Activated CD4-positive, alpha-beta T cell treated with anti-CD3 and anti-CD28 coated beads for 24 hours (primary cell): ENCODE data around the gene STON1.
"Not testable (repeated sequence)": the region's sequence is repeated elsewhere in the genome, so short reads cannot be mapped to it uniquely, and the experiment has no call there.

Experiments
- DNase-seq, 2 donors: peaks; one replicate each; pipeline ENCODE4 v3.0.0-alpha.2; 2020; ENCODE audit warnings: low read depth in 2 of 2

STON1 gene

DNA sequence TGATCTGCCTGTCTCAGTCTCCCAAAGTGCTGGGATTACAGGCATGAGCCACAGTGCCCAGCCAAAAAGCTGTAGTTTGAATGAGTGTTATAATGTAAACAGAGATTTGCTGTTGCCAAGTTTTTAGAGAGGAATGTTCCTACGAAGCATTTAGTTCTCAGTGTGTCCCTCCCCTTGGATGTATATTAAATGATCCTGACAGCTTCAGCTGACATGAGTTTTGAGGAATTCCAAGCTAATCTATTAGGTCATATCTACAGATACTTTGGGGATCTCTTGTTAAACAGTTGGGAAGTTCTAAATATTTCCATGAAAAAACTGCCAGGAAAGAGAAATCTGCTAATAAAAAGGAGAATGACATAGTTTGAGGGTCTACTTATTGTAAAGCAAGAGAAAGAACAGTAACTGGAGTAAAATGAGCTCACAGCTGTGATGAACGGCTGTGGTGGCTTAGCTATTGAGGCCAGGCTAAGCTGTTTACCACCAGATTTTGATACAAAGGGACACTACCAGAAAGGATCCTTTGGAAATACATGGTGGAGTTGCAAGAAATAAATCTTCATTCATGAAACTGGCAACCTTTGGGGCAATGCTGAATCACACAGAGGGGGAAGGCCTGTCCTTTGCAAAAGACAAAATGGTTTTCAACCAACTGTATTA is 2.6 kb upstream of the STON1 start:
- DNase-seq = no peak

DNA sequence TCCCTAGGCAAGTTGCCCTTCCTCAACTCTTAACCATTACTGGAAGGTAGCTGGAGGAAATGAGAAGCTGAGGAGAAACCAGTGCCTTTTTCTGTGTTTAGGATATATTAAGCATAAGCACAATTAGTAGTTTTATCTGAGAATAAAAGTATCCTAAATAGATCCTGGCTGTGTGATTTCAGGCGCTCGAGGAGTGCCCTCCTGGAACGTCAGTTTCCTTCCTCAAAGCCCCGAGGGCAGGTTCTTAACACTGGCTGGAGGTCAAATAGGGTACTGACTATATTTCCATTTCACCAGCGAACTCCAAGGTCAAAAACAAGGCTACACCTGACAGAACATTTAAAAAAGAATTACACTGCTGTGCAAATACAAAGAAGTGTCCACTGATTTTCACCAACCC is 1.5 kb upstream of the STON1 start:
- DNase-seq = no peak

DNA sequence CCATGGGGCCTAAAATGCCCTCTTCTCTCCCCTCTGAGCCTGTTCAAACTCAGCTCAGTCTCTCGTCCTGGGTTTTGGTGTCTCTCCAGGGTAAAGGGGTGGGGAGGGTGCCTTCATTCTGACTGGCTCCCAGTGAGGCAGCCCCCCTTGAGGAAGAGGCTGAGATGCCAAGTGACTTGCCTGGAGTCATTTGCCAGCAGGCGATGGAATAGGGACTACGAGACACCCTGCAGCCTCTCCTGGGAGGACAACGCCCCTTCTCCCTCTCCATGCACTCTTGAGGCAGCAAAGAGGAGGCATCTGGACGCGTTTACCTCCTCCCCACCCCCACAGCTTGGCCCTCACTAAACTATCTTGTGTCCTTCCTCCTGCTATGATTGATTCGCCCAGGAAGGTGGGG is 760 bp upstream of the STON1 start:
- no peak for DNase-seq

DNA sequence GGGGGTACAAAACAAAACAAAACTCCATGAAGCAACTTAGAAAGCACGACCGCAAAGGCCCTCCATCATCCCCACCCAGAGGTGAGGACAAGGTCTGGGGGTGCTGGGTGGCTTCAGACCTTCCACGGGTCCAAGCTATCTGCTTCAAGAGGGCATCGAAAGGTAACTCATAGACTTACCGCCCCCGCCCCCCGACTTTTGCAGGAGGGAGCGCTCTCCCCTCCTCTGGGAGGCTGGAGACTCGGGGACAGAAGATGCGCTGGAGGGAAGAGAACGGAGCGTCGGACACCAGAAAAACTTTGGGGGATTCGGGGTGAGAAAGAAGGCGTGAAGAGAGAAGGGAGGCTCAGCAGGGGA is 300 bp upstream of the STON1 start:
- no peak for DNase-seq

DNA sequence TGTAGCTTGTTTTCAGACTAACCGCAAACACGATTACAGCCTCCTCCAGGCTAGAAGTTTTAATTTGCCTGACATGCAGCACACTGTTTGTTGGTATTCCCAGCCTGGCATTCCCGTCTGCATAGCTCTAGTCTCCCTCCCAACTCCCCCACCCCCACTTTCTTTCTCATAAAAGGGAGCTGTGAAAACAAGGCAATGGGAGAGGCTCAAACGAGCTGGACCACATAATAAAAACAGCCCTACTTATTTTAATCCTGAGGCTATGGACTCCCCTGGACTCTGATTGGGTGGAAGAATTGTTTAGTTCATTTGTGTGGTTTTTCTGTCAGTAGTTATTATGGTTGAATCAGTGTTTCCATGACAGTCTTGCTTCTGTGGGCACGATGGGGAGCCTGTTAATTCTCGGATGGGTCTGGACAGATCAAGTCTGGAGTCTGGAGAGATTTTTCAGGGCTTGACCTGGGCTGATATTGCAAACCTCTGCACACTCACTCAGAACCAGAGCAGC is 1.2 kb downstream of the STON1 start:
- no peak for DNase-seq

DNA sequence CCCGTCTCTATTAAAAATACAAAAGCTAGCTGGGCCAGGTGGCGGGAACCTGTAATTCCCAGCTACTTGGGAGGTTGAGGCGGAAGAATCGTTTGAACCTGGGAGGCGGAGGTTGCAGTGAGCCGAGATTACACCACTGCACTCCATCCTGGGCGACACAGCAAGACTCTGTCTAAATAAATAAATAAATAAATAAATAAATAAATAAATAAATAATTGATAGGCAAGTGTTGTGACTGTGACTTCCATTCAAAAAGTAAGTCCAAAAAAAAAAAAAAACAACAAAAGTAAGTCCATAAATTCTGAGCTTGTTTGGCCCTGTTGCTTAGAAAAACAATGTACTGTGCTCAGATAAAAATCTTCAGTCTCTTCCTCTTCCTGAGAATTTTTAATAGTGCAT is 2.2 kb downstream of the STON1 start:
- no peak for DNase-seq

DNA sequence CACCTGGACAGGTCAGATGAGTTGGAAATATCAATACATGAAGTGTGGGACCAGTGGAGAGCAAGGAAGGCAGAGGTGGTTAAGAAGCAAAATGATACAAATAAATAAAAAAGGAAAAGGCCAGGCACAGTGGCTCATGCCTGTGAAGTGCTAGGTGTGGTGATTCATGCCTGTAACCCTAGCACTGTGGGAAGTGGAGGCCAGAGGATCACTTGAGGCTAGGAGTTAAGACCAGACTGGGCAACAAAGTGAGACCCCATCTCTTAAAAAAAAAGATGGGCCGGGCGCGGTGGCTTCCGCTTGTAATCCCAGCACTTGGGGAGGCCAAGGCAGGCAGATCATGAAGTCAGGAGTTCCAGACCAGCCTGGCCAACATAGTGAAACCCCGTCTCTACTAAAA is 2.9 kb downstream of the STON1 start:
- no peak for DNase-seq

DNA sequence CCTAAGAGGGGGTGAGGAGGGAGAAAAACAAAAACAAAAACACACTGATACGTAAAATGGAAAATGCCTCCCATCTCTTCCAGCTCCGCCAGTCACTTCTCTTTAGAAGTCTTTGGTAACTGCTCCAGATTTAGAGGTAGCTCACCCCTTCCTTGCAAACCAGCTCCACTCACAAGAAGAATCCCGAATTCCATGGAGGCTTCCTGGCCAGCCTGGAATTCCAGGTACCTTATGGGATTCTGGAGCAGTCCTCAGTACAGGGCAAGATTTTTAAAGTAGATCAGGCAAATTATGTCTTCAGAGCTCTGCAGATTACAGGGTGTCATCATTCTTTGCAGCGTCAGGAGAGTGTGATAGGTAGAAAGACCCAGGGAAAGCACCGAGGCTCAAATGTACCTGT is 4.8 kb downstream of the STON1 start:
- DNase-seq = no peak

DNA sequence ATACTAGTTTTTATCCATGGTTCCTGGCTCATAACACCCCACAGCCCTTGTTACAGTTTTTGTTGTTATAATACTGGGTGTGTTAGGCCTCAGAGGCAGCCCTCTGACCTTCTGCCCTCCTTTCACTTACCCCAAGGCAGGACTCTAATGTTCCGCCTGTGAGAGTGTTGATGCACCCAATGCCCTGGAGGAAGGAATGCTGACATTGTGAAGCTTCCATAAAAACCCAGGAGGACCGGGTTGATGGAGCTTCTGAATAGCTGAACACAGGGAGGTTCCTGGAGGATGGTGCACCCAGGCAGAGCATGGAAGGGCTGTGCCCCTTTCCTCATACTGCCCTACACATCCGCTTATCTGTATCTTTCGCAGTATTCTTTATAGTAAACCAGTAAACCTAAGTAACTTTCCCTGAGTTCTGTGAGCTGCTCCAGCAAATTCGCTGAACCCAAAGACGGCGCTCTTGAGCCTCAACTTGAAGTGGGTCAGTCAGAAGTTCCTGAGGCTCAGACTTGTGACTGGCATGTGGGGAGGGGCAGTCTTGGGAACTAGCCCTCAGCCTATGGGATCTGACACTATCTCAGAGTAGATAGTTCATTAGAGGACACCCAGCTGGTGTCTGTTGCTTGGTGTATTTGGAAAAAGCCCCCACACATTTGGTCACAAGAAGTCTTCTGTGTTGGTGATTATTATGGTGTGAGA is 10.4 kb downstream of the STON1 start:
- no peak for DNase-seq

DNA sequence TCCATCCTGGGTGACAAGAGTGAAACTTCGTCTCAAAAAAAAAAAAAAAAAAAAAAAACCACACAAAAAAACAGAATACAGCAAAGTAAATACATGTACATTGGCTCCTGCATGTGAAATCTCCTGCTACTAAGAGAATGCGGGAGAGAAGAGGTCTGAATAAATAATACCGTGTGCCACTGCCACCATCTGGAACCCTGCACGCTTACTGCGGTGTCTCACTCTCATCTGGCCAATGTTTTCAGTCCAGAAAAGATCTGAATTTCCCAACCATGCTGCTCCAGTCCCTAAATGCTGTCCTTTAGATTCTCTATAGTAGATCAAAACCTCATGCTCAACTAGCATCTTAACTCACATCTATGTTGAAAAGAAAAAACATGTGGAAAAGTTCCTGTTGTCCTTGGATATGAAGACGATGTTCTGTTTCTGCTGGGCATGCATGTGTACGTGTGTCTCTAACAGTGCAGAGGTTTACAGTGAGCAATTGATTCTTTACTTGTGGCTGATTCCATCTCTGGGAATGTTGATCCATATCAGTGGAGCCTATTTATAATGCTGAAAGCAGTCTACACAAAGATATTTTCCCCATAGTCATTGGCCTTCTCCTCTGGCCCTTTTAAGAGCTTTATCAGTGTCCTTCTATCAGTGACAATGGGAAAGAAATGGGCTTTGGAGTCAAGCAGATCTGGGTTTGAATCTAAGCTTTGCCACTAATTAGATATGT is 11.9 kb downstream of the STON1 start:
- no peak for DNase-seq

DNA sequence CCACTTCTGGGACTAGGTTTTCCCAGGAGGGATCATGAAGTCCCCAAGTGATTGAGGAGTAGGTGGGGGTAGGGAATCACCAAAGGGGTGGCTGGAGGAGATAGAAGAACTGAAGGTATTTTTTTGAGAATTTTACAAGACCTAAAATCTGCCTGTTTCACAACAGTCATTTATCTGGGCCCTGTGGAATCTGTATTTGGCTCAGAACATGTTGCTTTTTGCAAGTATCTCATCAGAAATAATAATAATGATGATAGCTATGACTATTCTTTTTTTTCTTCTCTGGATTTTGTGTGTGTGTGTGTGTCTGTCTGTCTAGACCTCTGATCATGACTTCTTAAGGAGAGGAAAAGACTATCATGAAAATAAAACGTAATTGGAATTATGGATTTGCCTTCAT is 13.9 kb downstream of the STON1 start:
- DNase-seq = no peak

DNA sequence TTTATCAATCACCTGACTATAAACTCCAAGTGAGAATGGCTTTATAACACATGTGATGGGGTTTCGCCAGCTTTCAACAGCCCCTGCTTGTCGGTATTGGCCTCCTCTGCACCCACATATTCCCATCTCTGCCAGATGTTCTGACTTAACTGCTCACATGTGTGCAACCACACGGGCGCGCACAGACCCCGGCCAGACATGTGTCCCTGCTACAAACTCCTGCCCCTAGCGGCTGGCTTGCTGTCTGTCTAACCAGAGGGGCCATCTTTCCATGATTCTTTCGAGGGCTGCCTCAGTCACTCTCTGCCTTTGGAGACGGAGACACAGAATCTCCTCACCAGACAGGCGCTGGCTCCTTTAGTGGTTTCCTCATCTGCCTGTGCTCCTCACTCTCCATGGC is 15.3 kb downstream of the STON1 start:
- DNase-seq = no peak

DNA sequence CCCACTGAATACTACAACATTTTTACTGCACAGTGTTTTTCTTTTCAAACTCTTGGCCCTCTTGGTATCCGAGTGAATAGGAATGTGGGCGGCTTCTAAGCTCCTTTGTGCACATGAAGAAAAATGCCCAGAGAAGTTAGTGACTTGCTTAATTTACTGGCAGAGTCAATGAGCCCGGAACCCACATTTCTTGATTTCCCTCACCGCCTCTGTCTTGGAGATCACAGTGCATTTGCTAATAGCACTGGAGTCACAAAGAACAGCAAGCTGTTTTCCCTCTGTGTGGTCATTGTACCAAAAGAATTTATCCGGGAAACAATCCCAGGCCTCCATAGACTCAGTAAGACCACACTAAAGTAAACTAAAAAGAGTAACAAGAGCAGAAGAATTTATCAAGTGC is 18.9 kb downstream of the STON1 start:
- DNase-seq = no peak

DNA sequence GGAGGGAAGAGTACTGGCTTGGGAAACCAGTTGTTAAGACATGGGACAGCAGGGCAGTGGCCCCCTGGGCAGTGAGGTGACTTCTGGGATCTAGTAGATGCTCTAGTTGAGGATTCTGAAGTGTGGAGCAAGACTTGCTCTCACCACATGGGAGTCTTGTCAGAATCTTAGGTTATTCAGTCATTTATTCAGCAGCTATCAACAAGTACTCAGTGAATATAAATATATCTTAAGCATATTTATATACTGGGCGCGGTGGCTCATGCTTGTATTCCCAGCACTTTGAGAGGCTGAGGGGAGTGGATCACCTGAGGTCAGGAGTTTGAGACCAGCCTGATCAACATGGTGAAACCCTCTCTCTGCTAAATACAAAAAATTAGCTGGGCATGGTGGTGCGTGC is 20.0 kb downstream of the STON1 start:
- DNase-seq = no peak

DNA sequence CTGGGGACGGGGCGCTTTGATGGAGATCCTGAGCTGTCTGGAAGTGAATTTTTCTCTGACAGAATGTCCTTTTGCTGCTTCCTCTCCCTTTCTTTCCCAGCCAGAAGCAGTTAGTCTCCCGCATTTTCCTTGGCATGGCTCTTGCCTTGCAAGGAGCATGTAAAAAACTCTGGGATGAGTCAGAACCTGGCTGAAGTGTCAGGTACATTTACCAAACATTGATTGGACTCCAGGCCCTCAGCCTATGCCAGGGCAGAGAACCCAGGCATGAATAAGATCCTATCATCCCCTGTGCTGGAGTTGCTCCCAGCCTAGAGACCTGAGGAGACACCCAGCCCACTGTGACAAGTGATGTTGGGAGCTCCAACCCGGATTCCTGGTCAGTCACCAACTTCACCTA is 21.6 kb downstream of the STON1 start:
- DNase-seq = no peak

DNA sequence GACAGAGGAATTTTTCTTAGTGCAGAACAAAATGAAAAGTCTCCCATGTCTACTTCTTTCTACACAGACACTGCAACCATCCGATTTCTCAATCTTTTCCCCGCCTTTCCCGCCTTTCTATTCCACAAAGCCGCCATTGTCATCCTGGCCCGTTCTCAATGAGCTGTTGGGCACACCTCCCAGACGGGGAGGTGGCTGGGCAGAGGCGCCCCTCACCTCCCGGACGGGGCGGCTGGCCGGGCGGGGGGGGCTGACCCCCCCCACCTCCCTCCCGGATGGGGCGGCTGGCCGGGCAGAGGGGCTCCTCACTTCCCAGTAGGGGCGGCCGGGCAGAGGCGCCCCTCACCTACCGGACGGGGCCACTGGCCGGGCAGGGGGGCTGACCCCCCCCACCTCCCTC is 25.1 kb downstream of the STON1 start:
- not testable (repeated sequence) for DNase-seq

DNA sequence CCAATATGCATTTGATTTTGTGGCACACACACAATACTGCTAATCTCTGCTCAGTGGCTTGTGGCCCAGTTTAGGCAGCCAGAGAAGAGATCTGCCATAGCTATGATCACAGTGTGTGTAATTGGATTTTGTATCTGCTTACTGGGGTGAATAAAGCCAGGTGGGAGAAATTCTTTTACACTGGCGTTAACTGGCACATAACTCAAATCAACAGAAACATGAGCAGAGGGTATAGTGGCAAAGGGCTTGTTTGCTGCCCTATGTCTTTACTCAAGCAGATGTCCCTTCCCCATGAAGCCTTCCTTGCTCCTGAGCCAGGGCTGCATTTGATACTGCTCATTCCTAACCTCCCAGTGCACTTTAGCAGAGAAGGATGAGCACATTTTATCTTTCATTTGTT is 28.5 kb downstream of the STON1 start:
- DNase-seq = no peak

DNA sequence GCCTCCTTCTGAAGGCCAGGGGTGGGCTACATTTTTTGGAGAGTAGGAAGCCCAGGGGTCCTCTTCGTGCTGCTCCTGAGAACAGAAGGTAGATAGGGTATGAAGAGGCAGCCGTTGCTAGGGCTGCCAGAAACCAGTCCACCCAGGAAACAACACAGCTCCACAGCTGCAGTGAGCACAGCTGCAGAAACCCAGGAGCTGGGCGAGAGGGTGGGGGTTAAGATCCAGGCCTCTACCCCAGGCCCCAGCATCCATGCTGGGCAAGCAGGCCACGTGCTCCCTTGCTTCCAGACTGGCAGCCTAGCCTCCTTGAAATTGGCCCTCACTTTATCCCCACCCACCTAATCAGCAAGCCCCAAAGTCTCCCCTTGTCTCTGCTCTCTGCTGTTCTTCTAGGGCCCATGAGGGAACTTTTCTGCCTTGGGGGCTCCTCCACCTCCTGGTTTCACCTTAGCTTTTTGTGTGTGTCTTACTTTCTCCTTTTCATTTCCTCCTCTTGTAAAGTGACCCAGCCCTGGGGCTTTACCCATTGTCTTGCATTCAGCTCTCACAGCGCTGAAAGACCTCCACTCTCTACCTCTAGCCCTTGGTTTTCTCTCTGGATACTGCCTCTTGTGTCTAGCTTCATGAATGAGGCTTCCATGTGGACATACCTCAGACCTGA is 30.7 kb downstream of the STON1 start:
- no peak for DNase-seq

DNA sequence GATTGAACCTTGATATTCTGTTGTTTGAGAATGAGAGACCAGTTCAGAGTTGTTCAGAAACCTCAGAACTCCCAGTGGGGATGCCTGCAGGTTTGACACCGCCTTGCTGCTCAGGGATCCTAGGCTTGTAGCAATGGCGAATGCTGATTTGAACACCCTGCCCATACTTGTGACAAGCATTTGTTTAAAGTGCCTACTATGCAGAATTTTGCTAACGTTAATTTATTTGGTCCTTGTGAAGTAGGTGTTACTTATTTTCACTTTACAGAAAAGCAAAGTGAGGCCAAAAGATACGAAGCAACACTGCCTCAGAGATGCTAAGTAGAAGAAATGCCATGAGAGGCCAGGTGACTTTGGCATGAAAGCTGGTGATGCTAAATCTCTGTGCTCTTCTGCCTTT is 32.3 kb downstream of the STON1 start:
- no peak for DNase-seq

DNA sequence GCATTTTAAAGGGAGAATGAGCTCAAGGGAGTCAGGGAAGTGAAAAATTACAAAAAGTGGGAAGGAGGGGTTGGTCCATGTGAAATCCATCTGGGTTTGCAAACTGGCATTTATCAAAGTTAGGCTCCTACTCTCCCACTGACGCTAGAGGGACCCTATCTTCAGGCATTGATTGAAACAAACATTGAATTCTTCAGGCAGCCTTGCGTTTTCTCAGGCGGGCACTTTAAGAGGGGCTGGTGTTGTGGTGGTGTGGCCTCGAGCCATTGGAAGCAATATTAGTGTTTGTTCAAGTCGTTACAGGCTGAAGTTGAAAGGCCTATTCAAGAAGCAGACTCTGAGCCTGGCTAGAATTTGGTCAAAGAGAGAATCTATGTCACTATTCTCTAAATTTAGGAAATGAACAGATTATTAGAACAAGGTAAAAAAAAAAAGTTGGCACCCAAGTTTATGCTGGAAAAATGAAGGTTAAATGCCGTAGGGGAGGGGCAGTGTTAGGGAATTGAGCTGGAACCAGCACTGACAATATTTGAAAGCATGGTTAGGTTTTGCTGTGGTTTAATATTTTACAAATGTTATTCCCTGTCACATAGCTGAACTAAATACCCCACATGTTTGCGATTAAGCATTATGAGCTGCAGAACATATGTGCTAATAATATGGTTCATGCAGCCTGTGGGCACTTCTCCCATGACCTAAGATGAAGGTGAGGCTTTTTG is 36.8 kb downstream of the STON1 start:
- DNase-seq = no peak

DNA sequence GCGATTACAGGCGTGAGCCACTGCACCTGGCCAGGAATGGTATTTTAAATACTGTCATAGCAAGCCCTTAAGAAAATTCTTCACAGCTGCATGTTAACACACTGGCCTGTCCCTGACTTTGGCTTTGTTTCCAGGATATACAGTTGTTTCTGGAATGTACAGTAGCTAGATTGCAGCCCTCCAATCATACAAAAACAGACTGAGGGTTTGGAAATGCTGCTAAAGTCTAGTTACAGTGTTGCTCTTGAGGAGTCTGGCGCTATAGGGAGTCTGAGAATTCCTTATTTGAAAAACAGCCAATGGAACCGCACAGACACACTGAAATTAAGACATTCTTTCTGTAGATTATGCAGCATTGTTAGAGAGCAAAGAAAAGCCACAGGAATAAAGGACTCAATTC is 37.7 kb downstream of the STON1 start:
- DNase-seq = no peak

DNA sequence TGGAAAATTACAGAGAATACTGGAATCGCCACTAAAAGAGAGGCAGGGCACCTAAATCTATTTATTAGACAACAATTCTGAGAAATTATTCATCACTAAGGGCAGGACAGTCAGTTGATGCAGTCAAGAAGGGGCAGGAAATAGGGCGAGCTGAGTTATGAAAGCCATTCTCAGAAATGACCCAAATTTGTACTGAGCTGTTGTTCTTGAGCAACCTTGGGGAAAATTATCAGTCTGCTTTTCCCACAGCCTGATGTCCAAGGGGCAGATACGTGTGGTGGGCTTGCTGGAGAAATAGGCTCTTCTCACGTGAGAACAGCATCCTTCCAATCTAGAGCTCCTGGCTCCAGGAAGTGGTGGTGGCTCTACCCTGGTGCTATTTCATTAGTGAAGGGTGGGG is 38.6 kb downstream of the STON1 start:
- DNase-seq = no peak
